ENCODE results near the gene KIF16B.

Gene KIF16B

GRCh38 chr20:16531485-16531884 is 41.8 kb downstream of the KIF16B start:
- TF ChIP-seq POLR2AphosphoS5 (IDR thresholded peaks at IDR 0.05; ENCODE audit: low read depth, low read length) (no peak), TAF1 (IDR thresholded peaks at IDR 0.05; ENCODE audit: borderline replicate concordance, insufficient read depth, low read length) (no peak), FOXP2 (optimal IDR thresholded peaks at IDR 0.05; ENCODE audit: borderline replicate concordance, extremely low read depth, extremely low read length, insufficient read depth) (no peak), REST (IDR thresholded peaks at IDR 0.05; ENCODE audit: insufficient read depth in 1 of 2, low read depth in 2 of 2, low read length in 2 of 2) (no peak), SIN3A (IDR thresholded peaks at IDR 0.05; ENCODE audit: borderline replicate concordance, insufficient read depth, low read length) (no peak)

- no peak for TF ChIP-seq FOXP2 (optimal IDR thresholded peaks at IDR 0.05; ENCODE audit: borderline replicate concordance, extremely low read depth, extremely low read length, insufficient read depth)
Observed at GRCh38 chr20:16530201-16530681, 43.0 kb downstream of the KIF16B start.

GRCh38 chr20:16528078-16528477 is 45.2 kb downstream of the KIF16B start:
- TF ChIP-seq POLR2AphosphoS5 (IDR thresholded peaks at IDR 0.05; ENCODE audit: low read depth, low read length) (no peak), TAF1 (IDR thresholded peaks at IDR 0.05; ENCODE audit: borderline replicate concordance, insufficient read depth, low read length) (no peak), FOXP2 (optimal IDR thresholded peaks at IDR 0.05; ENCODE audit: borderline replicate concordance, extremely low read depth, extremely low read length, insufficient read depth) (no peak), REST (IDR thresholded peaks at IDR 0.05; ENCODE audit: insufficient read depth in 1 of 2, low read depth in 2 of 2, low read length in 2 of 2) (no peak), SIN3A (IDR thresholded peaks at IDR 0.05; ENCODE audit: borderline replicate concordance, insufficient read depth, low read length) (no peak)

- TF ChIP-seq SIN3A (IDR thresholded peaks at IDR 0.05; ENCODE audit: borderline replicate concordance, insufficient read depth, low read length) (no peak), POLR2AphosphoS5 (IDR thresholded peaks at IDR 0.05; ENCODE audit: low read depth, low read length) (no peak), TAF1 (IDR thresholded peaks at IDR 0.05; ENCODE audit: borderline replicate concordance, insufficient read depth, low read length) (no peak), FOXP2 (optimal IDR thresholded peaks at IDR 0.05; ENCODE audit: borderline replicate concordance, extremely low read depth, extremely low read length, insufficient read depth) (no peak), REST (IDR thresholded peaks at IDR 0.05; ENCODE audit: insufficient read depth in 1 of 2, low read depth in 2 of 2, low read length in 2 of 2) (no peak)
Observed at GRCh38 chr20:16527438-16527837, 45.8 kb downstream of the KIF16B start.

- TF ChIP-seq SIN3A (IDR thresholded peaks at IDR 0.05; ENCODE audit: borderline replicate concordance, insufficient read depth, low read length), result no peak
- TF ChIP-seq TAF1 (IDR thresholded peaks at IDR 0.05; ENCODE audit: borderline replicate concordance, insufficient read depth, low read length), result no peak
- no peak for TF ChIP-seq REST (IDR thresholded peaks at IDR 0.05; ENCODE audit: insufficient read depth in 1 of 2, low read depth in 2 of 2, low read length in 2 of 2)
- TF ChIP-seq FOXP2 (optimal IDR thresholded peaks at IDR 0.05; ENCODE audit: borderline replicate concordance, extremely low read depth, extremely low read length, insufficient read depth), result no peak
- TF ChIP-seq POLR2AphosphoS5 (IDR thresholded peaks at IDR 0.05; ENCODE audit: low read depth, low read length), result no peak
Observed at GRCh38 chr20:16526433-16527380, 46.5 kb downstream of the KIF16B start.
